HG02759 (cell line): ENCODE measurements around the gene SSBP2.
"Not testable (repeated sequence)": the region's sequence is repeated elsewhere in the genome, so short reads cannot be mapped to it uniquely, and the experiment has no call there.

Source experiments
- ATAC-seq: cut with Tn5 transposase; IDR thresholded peaks from one replicate; pipeline ENCODE4 v1.9.1; 2021; ENCODE audit warnings: mild to moderate bottlenecking, moderate library complexity; ENCODE audit not compliant: unreplicated experiment

SSBP2 gene

GRCh38 chr5:81740758-81741157, 10.1 kb downstream of the SSBP2 start:
- no peak for ATAC-seq

GRCh38 chr5:81739291-81739690, 11.6 kb downstream of the SSBP2 start:
- ATAC-seq = no peak

GRCh38 chr5:81729276-81729675, 21.6 kb downstream of the SSBP2 start:
- ATAC-seq = no peak

- no peak for ATAC-seq
These were observed 22.6 kb downstream of the SSBP2 start for GRCh38 chr5:81728301-81728700.

GRCh38 chr5:81726297-81726696, 24.6 kb downstream of the SSBP2 start:
- ATAC-seq = no peak

- ATAC-seq = no peak
These were observed 26.3 kb downstream of the SSBP2 start for GRCh38 chr5:81724571-81724970.

- no peak for ATAC-seq
These were observed 26.8 kb downstream of the SSBP2 start for GRCh38 chr5:81724108-81724507.

- ATAC-seq = no peak
These were observed 29.8 kb downstream of the SSBP2 start for GRCh38 chr5:81721049-81721448.

- ATAC-seq = no peak
These were observed 31.1 kb downstream of the SSBP2 start for GRCh38 chr5:81719743-81720345.

GRCh38 chr5:81718300-81718699, 32.6 kb downstream of the SSBP2 start:
- ATAC-seq = peak; percentile 43

GRCh38 chr5:81717860-81718259, 33.0 kb downstream of the SSBP2 start:
- no peak for ATAC-seq

GRCh38 chr5:81717226-81717625, 33.7 kb downstream of the SSBP2 start:
- ATAC-seq = no peak

- ATAC-seq = not testable (repeated sequence)
These were observed 36.8 kb downstream of the SSBP2 start for GRCh38 chr5:81714076-81714475.

- ATAC-seq = no peak
These were observed 42.0 kb downstream of the SSBP2 start for GRCh38 chr5:81708889-81709288.

GRCh38 chr5:81703840-81704239, 47.1 kb downstream of the SSBP2 start:
- no peak for ATAC-seq

GRCh38 chr5:81700166-81700565, 50.7 kb downstream of the SSBP2 start:
- ATAC-seq = no peak

- no peak for ATAC-seq
These were observed 52.1 kb downstream of the SSBP2 start for GRCh38 chr5:81698813-81699212.

- ATAC-seq = no peak
These were observed 54.2 kb downstream of the SSBP2 start for GRCh38 chr5:81696418-81697397.

- no peak for ATAC-seq
These were observed 56.2 kb downstream of the SSBP2 start for GRCh38 chr5:81694726-81695125.

- no peak for ATAC-seq
These were observed 62.7 kb downstream of the SSBP2 start for GRCh38 chr5:81688215-81688614.

- ATAC-seq = no peak
These were observed 63.6 kb downstream of the SSBP2 start for GRCh38 chr5:81687292-81687691.

GRCh38 chr5:81685471-81685870, 65.4 kb downstream of the SSBP2 start:
- no peak for ATAC-seq
